ENCODE measurements around the gene DQX1.
"Not testable (repeated sequence)": the region's sequence is repeated elsewhere in the genome, so short reads cannot be mapped to it uniquely, and the experiment has no call there.

DQX1 gene

DNA sequence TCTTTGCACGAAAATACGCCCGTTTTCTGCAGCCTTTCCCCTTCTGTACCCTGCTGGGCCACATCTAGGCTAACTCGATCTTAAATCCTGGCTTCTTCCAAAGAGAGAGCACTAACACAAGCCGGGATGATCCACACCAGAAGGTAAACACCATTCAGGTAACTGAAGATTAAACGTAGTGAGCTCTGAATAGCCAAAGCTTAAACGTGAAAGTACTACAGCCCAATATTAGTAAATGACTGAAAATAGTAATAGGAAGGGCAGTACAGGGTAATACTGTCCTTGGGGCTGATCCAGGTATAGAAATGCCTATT is 53.1 kb downstream of the DQX1 start:
- intact Hi-C loops (cut with micrococcal nuclease) = loop anchor here (1.0 kb wide), 2 partner anchors 9 to 15 kb away; partner anchors contain the start of genes CCDC142 and WBP1
- no peaks in the 10 kb centered on the region for H3K27me3 Mint-ChIP-seq
- H3K4me3 Mint-ChIP-seq = peak overlapping the region; percentile 96
- no peaks in the 10 kb centered on the region for H3K9me3 Mint-ChIP-seq
- H3K36me3 Mint-ChIP-seq (ENCODE audit: low read depth) = peaks cover 52% of the 10 kb centered on the region
- H3K4me1 Mint-ChIP-seq (ENCODE audit: low read depth) = peaks cover 43% of the 10 kb centered on the region
- peak overlapping the region; percentile 97 for H3K27ac Mint-ChIP-seq

DNA sequence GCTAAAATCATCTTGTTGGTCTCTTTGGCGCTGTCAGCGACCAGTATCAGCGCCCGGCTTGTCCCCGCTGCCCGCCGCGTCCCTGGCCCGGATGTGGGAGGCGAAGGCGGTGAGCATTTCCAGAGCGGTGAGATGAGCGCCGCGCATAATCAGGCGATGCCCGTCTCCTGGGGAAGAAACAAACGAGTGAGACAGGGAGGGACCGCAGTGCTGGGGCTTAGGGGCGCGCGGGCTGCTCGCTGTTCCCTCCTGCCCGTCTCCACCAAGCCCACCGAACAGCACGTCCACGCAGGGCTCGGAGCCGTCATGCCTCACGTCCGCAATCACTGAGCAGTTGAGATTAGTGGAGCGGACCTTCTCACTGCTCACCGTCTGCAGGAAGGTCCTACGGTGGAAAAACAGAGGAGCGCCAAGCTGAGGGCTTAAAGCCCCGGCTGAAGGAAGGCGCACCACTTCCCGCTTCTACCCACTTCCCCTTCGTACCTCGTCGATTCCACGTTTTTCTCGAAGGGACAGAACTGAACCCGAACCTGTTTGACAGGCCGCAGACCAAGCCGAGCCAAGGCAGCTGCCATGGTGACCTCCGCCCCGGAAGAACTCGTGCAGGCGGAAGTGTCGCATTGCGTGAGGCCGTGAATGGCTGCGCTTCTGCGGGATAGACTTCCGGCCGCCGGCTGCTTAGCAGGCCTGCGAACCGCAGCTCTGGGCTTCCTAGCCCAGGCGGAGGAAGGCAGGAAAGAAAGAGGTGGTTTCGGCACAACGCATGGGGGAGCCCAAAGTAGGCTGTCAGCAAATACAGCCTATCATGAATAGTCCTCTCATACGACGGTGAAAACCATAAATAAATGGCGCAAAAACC is 53.7 kb downstream of the DQX1 start, which contains the start of gene MRPL53:
MRPL53 (minus strand) TSS at position 595 of the 859 bp plus-strand sequence; CDS start at position 575, 20 bp downstream.
- peak within 1 kb of the TSS; percentile 97 for H3K27ac Mint-ChIP-seq
- no peaks in the 10 kb centered on the region for H3K9me3 Mint-ChIP-seq
- peak within 1 kb of the TSS; percentile 96 for H3K4me3 Mint-ChIP-seq
- intact Hi-C loops (cut with micrococcal nuclease) = loop anchor here (1.0 kb wide), 2 partner anchors 10 to 14 kb away; partner anchors contain the start of genes CCDC142 and WBP1
- peaks cover 46% of the 10 kb centered on the region for H3K36me3 Mint-ChIP-seq (ENCODE audit: low read depth)
- H3K27me3 Mint-ChIP-seq = no peaks in the 10 kb centered on the region
- peaks cover 37% of the 10 kb centered on the region for H3K4me1 Mint-ChIP-seq (ENCODE audit: low read depth)

DNA sequence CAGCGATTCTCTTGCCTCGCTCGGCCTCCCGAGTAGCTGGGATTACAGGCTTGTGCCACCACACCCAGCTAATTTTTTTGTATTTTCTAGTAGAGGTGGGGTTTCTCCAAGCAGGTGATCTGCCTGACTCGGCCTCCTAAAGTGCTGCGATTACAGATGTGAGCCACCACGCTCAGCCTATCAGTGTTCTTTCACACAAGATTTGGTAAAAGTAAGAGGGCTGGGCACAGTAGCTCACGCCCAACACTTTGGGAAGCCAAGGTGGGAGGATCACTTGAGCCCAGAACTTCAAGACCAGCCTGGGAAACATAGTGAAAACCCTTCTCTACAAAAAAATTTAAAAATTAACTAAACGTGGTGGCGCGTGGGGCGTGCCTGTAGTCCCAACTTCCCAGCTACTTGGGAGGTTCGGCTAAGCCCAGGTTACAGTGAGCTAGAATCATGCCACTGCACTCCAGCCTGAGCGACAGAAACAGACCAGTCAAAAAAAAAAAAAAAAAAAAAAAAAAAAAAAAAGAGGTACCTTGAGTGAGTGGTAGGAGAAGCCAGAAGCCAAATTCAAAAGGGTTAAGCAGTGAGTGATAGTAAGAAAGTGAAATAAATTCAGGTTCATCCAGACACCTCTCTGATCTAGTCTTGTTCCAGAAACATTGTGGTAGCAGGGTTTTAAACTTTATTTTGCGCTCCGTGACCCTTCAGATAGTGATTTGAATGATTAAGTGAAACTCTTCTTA is 54.5 kb downstream of the DQX1 start:
- Mint-ChIP-seq H3K27ac (peak overlapping the region; percentile 97), H3K36me3 (ENCODE audit: low read depth) (peaks cover 44% of the 10 kb centered on the region), H3K9me3 (no peaks in the 10 kb centered on the region), H3K4me3 (peak overlapping the region; percentile 96), H3K4me1 (ENCODE audit: low read depth) (peaks cover 29% of the 10 kb centered on the region), H3K27me3 (no peaks in the 10 kb centered on the region)
- intact Hi-C loops (cut with micrococcal nuclease) = loop anchor here (1.0 kb wide), 2 partner anchors 11 to 13 kb away; partner anchors contain the start of genes CCDC142 and WBP1

DNA sequence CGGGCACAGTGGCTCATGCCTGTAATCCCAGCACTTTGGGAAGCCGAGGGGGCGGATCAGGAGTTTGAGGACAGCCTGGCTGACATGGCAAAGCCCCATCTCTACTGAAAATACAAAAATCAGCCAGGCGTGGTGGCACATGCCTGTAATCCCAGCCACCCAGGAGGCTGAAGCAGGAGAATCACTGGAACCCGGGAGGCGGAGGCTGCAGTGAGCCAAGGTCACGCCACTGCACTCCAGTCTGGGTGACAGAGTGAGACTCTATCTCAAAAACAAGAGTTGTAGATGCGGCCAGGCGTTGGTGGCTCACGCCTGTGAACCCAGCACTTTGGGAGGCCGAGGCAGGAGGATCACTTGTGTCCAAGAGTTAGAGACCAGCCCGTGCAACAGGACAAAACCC is 55.3 kb downstream of the DQX1 start:
- H3K4me3 Mint-ChIP-seq = not testable (repeated sequence)

More for the DNA sequence above, 55.3 kb downstream of the DQX1 start:
- H3K27me3 Mint-ChIP-seq; H3K9me3 Mint-ChIP-seq; intact Hi-C loops (cut with micrococcal nuclease): not testable (repeated sequence)
- Mint-ChIP-seq H3K27ac (peak overlapping the region; percentile 97), H3K36me3 (ENCODE audit: low read depth) (peaks cover 41% of the 10 kb centered on the region), H3K4me1 (ENCODE audit: low read depth) (peaks cover 29% of the 10 kb centered on the region)

Measured in dendritic cell treated with granulocyte-macrophage colony-stimulating factor and Interleukin-4, amounts not matched to agents 40 ng/mL and 50 ng/mL, for 4 days (primary cell).